Umbilical cord (tissue), 2 donors: Measurements from ENCODE around the gene ADTRP. TPM values are rescaled to one million over a fixed set of nuclear protein-coding genes. Genes with fewer than 3 reads are reported as not detected.

Source experiments
- DNase-seq: peaks from one replicate; pipeline ENCODE4 v3.0.0-alpha.2; 2015; ENCODE audit warnings: low spot score
- total RNA-seq: library from RNA; depleted of rRNA; stranded (reverse); fragments of >200 nt; gene quantifications from one replicate; pipeline ENCODE4 v1.2.3, GENCODE V29; 2014; ENCODE audit warnings: low replicate concordance; ENCODE audit not compliant: insufficient read depth

The ADTRP gene
- total RNA-seq, 1 donor from 2014 or later: 2.2 TPM

- DNase-seq: no peak
Observed at GRCh38 chr6:11727346-11727997, 51.1 kb downstream of the ADTRP start.

- DNase-seq: peak; percentile 60
Observed at GRCh38 chr6:11724286-11724685, 54.3 kb downstream of the ADTRP start.

- no peak for DNase-seq
Observed at GRCh38 chr6:11722805-11723631, 55.6 kb downstream of the ADTRP start.

GRCh38 chr6:11722220-11722619, 56.4 kb downstream of the ADTRP start:
- DNase-seq: no peak

GRCh38 chr6:11718463-11718862, 60.1 kb downstream of the ADTRP start:
- no peak for DNase-seq

- no peak for DNase-seq
Observed at GRCh38 chr6:11718031-11718430, 60.6 kb downstream of the ADTRP start.

- DNase-seq: no peak
Observed at GRCh38 chr6:11714798-11715285, 63.8 kb downstream of the ADTRP start.

GRCh38 chr6:11714116-11714797, 64.3 kb downstream of the ADTRP start:
- no peak for DNase-seq

- no peak for DNase-seq
Observed at GRCh38 chr6:11712760-11713159, 65.8 kb downstream of the ADTRP start.

- DNase-seq: no peak
Observed at GRCh38 chr6:11711984-11712711, 66.5 kb downstream of the ADTRP start.

GRCh38 chr6:11711003-11711983, 67.3 kb downstream of the ADTRP start:
- DNase-seq: peak; percentile 83

- peak; percentile 47 for DNase-seq
Observed at GRCh38 chr6:11710311-11710761, 68.3 kb downstream of the ADTRP start.

GRCh38 chr6:11706171-11706570, 72.4 kb downstream of the ADTRP start:
- peak; percentile 35 for DNase-seq

- no peak for DNase-seq
Observed at GRCh38 chr6:11705483-11705882, 73.1 kb downstream of the ADTRP start.

GRCh38 chr6:11705069-11705468, 73.5 kb downstream of the ADTRP start:
- DNase-seq: no peak

GRCh38 chr6:11703725-11704124, 74.9 kb downstream of the ADTRP start:
- no peak for DNase-seq

GRCh38 chr6:11702500-11703130, 76.0 kb downstream of the ADTRP start:
- DNase-seq: peak; percentile 89

GRCh38 chr6:11702089-11702488, 76.5 kb downstream of the ADTRP start:
- no peak for DNase-seq

GRCh38 chr6:11701573-11701972, 77.0 kb downstream of the ADTRP start:
- DNase-seq: no peak
